ENCODE data around the gene SLC35F3. TPM values are rescaled to one million over a fixed set of nuclear protein-coding genes. Genes with fewer than 3 reads are reported as not detected.

Gene SLC35F3
- total and polyA plus RNA-seq, 4 donors: 3.5 to 13.5 (median 11.9) TPM

DNA sequence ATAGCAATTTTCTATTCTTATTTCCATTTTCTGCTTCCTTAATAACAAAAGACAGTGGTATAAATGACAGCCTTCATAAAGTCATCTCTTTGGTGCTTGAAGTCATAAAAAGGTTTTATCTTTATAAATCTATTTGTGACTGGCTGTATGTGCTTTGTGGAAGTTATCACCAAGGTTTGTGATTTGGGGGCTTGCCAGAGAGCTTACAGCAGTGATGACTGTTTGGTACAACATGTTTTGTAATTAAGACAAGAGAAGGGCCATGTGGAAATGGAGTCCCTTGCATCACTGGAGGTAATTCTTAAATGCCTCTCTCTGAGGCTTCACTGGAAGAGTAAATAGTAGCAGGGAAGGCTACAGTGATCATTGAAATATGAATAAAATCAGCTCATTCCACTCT is 2.7 kb downstream of the SLC35F3 start:
- peaks cover 18% of the 10 kb centered on the region for H3K27me3 ChIP-seq (ENCODE audit: control insufficient read depth, insufficient read depth, low read length)
- no peak overlapping the region for H3K27ac ChIP-seq (ENCODE audit: low read depth, low read length)

DNA sequence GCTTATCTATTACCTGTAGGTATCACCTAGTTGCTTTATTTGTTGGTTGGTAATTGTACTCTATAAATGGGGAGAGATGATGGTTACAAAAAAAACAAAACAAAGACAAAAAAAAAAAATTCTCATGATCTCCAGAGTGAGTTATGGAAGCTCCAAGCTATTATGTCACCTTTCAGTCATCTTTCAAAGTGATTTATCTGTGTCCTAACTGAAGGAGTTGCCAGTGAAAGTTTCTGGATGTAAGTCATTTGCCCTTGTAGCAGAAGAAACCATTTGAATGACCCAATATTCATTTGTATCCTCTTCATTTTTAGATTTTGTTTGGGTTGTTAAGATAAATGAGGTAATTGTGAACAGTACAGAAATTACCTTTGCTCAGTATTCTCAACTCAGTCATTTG is 3.6 kb downstream of the SLC35F3 start:
- H3K27me3 ChIP-seq (ENCODE audit: control insufficient read depth, insufficient read depth, low read length): peaks cover 17% of the 10 kb centered on the region
- no peaks in the 10 kb centered on the region for H3K9me3 ChIP-seq (ENCODE audit: control insufficient read depth, insufficient read depth, low read length)
- H3K27ac ChIP-seq (ENCODE audit: low read depth, low read length): no peak overlapping the region
- peaks cover 10% of the 10 kb centered on the region for H3K4me1 ChIP-seq (ENCODE audit: control insufficient read depth, insufficient read depth, low read length)
- no peak for DNase-seq (ENCODE audit: low read depth in 4 of 6, low spot score in 6 of 6)
- H3K4me3 ChIP-seq (ENCODE audit: low read depth, low read length): no peak overlapping the region
- no peaks in the 10 kb centered on the region for H3K36me3 ChIP-seq (ENCODE audit: control insufficient read depth, insufficient read depth, low read length)

More for the DNA sequence above, 2.7 kb downstream of the SLC35F3 start:
- H3K4me3 ChIP-seq (ENCODE audit: low read depth, low read length): no peak overlapping the region
- no peaks in the 10 kb centered on the region for H3K9me3 ChIP-seq (ENCODE audit: control insufficient read depth, insufficient read depth, low read length)
- no peak for DNase-seq (ENCODE audit: low read depth in 4 of 6, low spot score in 6 of 6)
- no peaks in the 10 kb centered on the region for H3K36me3 ChIP-seq (ENCODE audit: control insufficient read depth, insufficient read depth, low read length)
- peaks cover 10% of the 10 kb centered on the region for H3K4me1 ChIP-seq (ENCODE audit: control insufficient read depth, insufficient read depth, low read length)

DNA sequence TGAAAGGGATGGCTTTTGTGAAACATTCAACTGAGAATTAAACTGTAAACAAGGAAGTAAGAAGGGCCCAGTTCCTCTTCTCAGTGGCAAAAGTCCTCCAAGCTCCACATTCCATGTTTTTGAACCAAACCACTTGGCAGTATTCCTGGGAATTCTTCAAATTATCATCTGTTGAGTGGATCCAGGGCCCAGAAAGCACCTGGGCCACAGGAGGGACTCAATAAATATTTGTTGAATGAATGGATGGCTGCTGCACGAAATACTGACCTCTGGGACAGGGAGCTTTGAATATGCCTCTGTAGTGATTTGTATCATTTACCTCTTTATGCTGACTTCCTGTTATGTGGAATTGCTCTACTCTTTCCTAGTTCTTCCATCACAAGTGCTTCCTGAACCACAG is 4.7 kb downstream of the SLC35F3 start:
- DNase-seq (ENCODE audit: low read depth in 4 of 6, low spot score in 6 of 6): no peak
- H3K36me3 ChIP-seq (ENCODE audit: control insufficient read depth, insufficient read depth, low read length): no peaks in the 10 kb centered on the region
- no peak overlapping the region for H3K27ac ChIP-seq (ENCODE audit: low read depth, low read length)
- no peak overlapping the region for H3K4me3 ChIP-seq (ENCODE audit: low read depth, low read length)
- peaks cover 10% of the 10 kb centered on the region for H3K27me3 ChIP-seq (ENCODE audit: control insufficient read depth, insufficient read depth, low read length)
- H3K4me1 ChIP-seq (ENCODE audit: control insufficient read depth, insufficient read depth, low read length): peaks cover 10% of the 10 kb centered on the region
- no peaks in the 10 kb centered on the region for H3K9me3 ChIP-seq (ENCODE audit: control insufficient read depth, insufficient read depth, low read length)
- WGBS (ENCODE audit: insufficient coverage): no CpG with 5 or more reads among the region's 1 CpG

DNA sequence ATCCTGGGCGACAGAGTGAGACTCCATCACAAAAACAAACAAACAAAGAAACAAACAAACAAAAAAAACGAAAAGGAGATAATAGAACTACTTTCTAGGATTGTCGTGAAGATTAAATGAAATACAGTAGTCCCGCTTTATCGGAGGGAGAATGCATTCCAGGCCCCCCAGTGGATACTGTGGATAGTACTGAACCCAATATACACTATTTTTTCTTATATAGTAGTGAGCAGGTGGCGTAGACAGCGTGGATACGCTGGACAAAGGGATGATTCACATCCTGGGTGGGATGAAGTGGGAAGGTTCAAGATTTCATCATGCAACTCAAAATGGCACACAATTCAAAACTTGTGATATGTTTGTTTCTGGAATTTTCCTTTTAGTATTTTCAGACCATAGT is 8.0 kb downstream of the SLC35F3 start:
- no peaks in the 10 kb centered on the region for H3K9me3 ChIP-seq (ENCODE audit: control insufficient read depth, insufficient read depth, low read length)
- no peak overlapping the region for H3K27ac ChIP-seq (ENCODE audit: low read depth, low read length)
- no peaks in the 10 kb centered on the region for H3K27me3 ChIP-seq (ENCODE audit: control insufficient read depth, insufficient read depth, low read length)
- no peak overlapping the region for H3K4me3 ChIP-seq (ENCODE audit: low read depth, low read length)
- H3K4me1 ChIP-seq (ENCODE audit: control insufficient read depth, insufficient read depth, low read length): no peaks in the 10 kb centered on the region
- WGBS (ENCODE audit: insufficient coverage): no CpG with 5 or more reads among the region's 8 CpGs
- H3K36me3 ChIP-seq (ENCODE audit: control insufficient read depth, insufficient read depth, low read length): no peaks in the 10 kb centered on the region
- no peak for DNase-seq (ENCODE audit: low read depth in 4 of 6, low spot score in 6 of 6)

DNA sequence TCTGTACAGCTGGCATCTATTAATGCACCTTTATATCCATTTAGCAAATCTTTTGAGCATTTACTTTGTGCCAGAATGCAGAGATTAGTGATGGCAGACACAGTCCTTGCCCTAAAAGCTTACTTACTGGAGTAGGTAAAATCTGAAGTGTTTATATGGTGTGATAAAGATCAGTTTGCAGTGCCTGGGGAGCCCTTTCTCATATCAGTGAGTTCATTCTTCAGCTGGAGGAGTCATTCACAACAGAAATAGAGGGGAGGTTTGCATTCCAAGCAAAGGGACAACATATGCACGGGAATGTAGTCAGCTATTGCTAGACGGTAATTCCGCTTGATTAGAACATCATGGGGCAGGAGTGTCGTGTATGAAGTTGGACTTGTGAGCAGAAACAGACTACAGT is 8.4 kb downstream of the SLC35F3 start:
- no CpG with 5 or more reads among the region's 4 CpGs for WGBS (ENCODE audit: insufficient coverage)
- DNase-seq (ENCODE audit: low read depth in 4 of 6, low spot score in 6 of 6): no peak

DNA sequence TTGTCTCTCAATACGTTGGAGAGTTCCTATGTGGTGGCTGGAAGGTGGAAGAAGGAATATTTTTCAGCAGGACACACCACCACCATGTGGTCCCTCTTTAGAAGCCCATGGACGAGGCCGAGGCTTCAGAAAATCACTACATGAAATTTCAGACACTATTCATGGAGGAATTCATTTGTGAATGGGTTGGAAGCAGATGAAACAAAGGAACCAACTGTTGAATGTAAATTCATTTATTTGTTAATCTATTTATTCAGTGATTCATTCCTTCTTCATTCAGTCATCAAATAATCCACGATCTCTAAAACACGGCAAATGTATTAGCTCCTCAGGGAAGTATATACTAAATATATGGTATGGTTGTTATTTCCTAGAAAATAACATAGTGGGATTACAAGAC is 12.2 kb downstream of the SLC35F3 start:
- WGBS (ENCODE audit: insufficient coverage): no CpG with 5 or more reads among the region's 5 CpGs
- no peak overlapping the region for H3K27ac ChIP-seq (ENCODE audit: low read depth, low read length)
- no peaks in the 10 kb centered on the region for H3K9me3 ChIP-seq (ENCODE audit: control insufficient read depth, insufficient read depth, low read length)
- no peaks in the 10 kb centered on the region for H3K36me3 ChIP-seq (ENCODE audit: control insufficient read depth, insufficient read depth, low read length)
- DNase-seq (ENCODE audit: low read depth in 4 of 6, low spot score in 6 of 6): no peak
- H3K4me3 ChIP-seq (ENCODE audit: low read depth, low read length): no peak overlapping the region
- no peaks in the 10 kb centered on the region for H3K27me3 ChIP-seq (ENCODE audit: control insufficient read depth, insufficient read depth, low read length)
- no peaks in the 10 kb centered on the region for H3K4me1 ChIP-seq (ENCODE audit: control insufficient read depth, insufficient read depth, low read length)

More for the DNA sequence above, 8.4 kb downstream of the SLC35F3 start:
- H3K27me3 ChIP-seq (ENCODE audit: control insufficient read depth, insufficient read depth, low read length): no peaks in the 10 kb centered on the region
- no peak overlapping the region for H3K27ac ChIP-seq (ENCODE audit: low read depth, low read length)
- H3K9me3 ChIP-seq (ENCODE audit: control insufficient read depth, insufficient read depth, low read length): no peaks in the 10 kb centered on the region
- no peaks in the 10 kb centered on the region for H3K36me3 ChIP-seq (ENCODE audit: control insufficient read depth, insufficient read depth, low read length)
- H3K4me1 ChIP-seq (ENCODE audit: control insufficient read depth, insufficient read depth, low read length): no peaks in the 10 kb centered on the region
- H3K4me3 ChIP-seq (ENCODE audit: low read depth, low read length): no peak overlapping the region

DNA sequence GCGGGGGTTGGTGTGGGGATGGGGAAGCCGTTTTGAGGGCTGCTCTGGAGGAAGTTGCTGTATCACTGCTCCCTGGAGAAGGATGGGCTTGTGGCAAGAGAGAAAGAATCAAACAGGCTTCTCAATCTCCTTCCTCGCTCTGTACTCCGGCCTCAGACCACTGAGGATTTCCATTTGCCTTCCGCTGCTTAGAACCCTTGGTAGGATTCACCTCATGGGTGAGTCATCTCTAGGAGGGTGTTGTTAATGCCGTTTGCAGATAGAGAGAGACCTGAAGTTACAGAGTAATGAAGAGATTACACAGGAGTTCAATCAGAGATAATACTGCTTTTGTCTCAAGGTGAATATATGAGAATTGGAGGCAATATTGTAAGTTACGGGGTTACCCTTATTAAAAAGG is 15.3 kb downstream of the SLC35F3 start:
- Histone ChIP-seq H3K9me3 (ENCODE audit: control insufficient read depth, insufficient read depth, low read length) (peaks cover 1% of the 10 kb centered on the region), H3K4me1 (ENCODE audit: control insufficient read depth, insufficient read depth, low read length) (no peaks in the 10 kb centered on the region), H3K36me3 (ENCODE audit: control insufficient read depth, insufficient read depth, low read length) (no peaks in the 10 kb centered on the region), H3K4me3 (ENCODE audit: low read depth, low read length) (no peak overlapping the region), H3K27me3 (ENCODE audit: control insufficient read depth, insufficient read depth, low read length) (no peaks in the 10 kb centered on the region), H3K27ac (ENCODE audit: low read depth, low read length) (no peak overlapping the region)
- DNase-seq (ENCODE audit: low read depth in 4 of 6, low spot score in 6 of 6): no peak
- WGBS (ENCODE audit: insufficient coverage): 87% methylated on average over 7 of the region's 7 CpGs

DNA sequence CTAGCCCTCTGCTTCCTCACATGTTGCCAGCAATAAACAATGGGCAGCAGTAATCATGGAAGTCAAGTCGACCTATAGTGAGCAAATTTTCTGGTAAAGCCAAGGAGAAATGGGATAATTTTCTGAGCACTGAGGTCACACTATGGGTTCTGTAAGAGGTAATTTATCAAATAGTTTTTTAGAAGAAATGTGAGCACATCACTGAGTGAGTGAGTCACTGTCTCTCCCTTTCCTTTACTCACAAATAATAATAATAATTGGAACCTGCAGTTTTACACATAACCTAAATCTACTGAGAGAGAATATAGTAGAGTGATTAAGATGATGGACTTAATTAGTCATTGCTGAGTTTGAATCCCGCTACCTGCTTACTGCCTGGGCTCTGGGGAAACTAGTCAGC is 23.6 kb downstream of the SLC35F3 start:
- 20% methylated on average over 1 of the region's 2 CpGs for WGBS (ENCODE audit: insufficient coverage)
- H3K4me3 ChIP-seq (ENCODE audit: low read depth, low read length): no peak overlapping the region
- no peaks in the 10 kb centered on the region for H3K4me1 ChIP-seq (ENCODE audit: control insufficient read depth, insufficient read depth, low read length)
- no peak for DNase-seq (ENCODE audit: low read depth in 4 of 6, low spot score in 6 of 6)
- no peaks in the 10 kb centered on the region for H3K9me3 ChIP-seq (ENCODE audit: control insufficient read depth, insufficient read depth, low read length)
- no peaks in the 10 kb centered on the region for H3K27me3 ChIP-seq (ENCODE audit: control insufficient read depth, insufficient read depth, low read length)
- no peaks in the 10 kb centered on the region for H3K36me3 ChIP-seq (ENCODE audit: control insufficient read depth, insufficient read depth, low read length)
- no peak overlapping the region for H3K27ac ChIP-seq (ENCODE audit: low read depth, low read length)

DNA sequence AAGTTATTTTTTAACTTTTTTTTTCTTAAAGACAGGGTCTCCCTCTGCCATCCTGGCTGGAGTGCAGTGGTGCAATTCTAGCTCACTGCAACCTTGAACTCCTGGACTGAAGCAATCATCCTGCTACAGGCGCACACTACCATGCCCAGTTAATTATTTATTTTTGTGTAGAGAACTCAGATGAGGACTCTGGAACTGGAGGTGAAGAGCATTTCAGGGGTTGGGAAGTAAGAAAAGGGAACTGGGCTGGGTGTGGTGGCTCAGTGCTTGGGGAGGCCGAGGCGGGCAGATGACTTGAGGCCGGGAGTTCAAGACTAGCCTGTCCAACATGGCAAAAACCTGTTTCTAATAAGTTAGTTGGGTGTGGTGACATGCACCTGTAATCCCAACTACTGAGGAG is 28.9 kb downstream of the SLC35F3 start:
- no peak overlapping the region for H3K4me3 ChIP-seq (ENCODE audit: low read depth, low read length)
- 83% methylated on average over 3 of the region's 4 CpGs for WGBS (ENCODE audit: insufficient coverage)
- no peak for DNase-seq (ENCODE audit: low read depth in 4 of 6, low spot score in 6 of 6)
- no peaks in the 10 kb centered on the region for H3K36me3 ChIP-seq (ENCODE audit: control insufficient read depth, insufficient read depth, low read length)
- H3K27me3 ChIP-seq (ENCODE audit: control insufficient read depth, insufficient read depth, low read length): no peaks in the 10 kb centered on the region
- no peaks in the 10 kb centered on the region for H3K9me3 ChIP-seq (ENCODE audit: control insufficient read depth, insufficient read depth, low read length)
- no peaks in the 10 kb centered on the region for H3K4me1 ChIP-seq (ENCODE audit: control insufficient read depth, insufficient read depth, low read length)
- H3K27ac ChIP-seq (ENCODE audit: low read depth, low read length): no peak overlapping the region

DNA sequence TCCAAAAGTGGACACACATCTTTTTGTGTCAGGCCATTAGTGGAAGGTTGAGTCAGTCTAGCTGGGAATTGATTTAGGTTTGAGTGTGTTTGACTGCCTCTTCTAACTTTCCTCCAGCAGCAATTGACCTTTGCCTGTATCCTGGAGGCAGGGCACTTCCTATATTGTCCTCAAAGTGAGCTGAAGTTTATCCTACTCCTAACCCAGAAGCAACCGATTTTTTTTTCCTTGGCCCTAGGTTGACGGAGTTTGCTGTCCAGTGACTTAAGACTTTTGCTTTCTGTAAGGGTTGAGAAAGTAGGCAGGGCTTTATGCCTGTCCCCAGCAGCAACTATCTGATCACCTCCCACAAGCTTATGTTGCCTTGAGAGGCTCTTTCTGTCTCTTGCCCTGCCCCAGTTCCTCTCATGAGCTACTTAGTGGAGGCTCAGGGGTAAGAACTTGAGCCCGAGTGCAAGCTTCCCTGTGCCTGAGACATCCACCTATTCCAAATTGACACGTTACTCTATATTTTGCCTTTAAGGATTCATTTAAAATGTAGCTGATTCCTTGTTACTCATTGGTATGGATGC is 30.9 kb downstream of the SLC35F3 start:
- H3K27me3 ChIP-seq (ENCODE audit: control insufficient read depth, insufficient read depth, low read length): no peaks in the 10 kb centered on the region
- H3K9me3 ChIP-seq (ENCODE audit: control insufficient read depth, insufficient read depth, low read length): no peaks in the 10 kb centered on the region
- DNase-seq (ENCODE audit: low read depth in 4 of 6, low spot score in 6 of 6): no peak
- H3K36me3 ChIP-seq (ENCODE audit: control insufficient read depth, insufficient read depth, low read length): no peaks in the 10 kb centered on the region
- no peak overlapping the region for H3K27ac ChIP-seq (ENCODE audit: low read depth, low read length)
- no peak overlapping the region for H3K4me3 ChIP-seq (ENCODE audit: low read depth, low read length)
- H3K4me1 ChIP-seq (ENCODE audit: control insufficient read depth, insufficient read depth, low read length): no peaks in the 10 kb centered on the region
- no CpG with 5 or more reads among the region's 4 CpGs for WGBS (ENCODE audit: insufficient coverage)
